Activated CD8-positive, alpha-beta T cell treated with anti-CD3 and anti-CD28 coated beads for 36 hours (primary cell): ENCODE measurements around the gene RNF31. TPM values are rescaled to one million over a fixed set of nuclear protein-coding genes. Genes with fewer than 3 reads are reported as not detected.

ENCODE experiments used
- ATAC-seq: fragments of 200-7000 bp; cut with Tn5 transposase; one replicate; pipeline ENCODE4 v1.10.0; 2021; ENCODE audit warnings: mild to moderate bottlenecking, moderate library complexity
- CTCF ChIA-PET: fragments of 350-600 bp; sonication (Branson Sonifier 250); formaldehyde crosslinking; loops from one replicate; lab custom pipeline; 2021; ENCODE audit warnings: antibody characterized with exemption; lab: Charles Lee
- POLR2A ChIA-PET: fragments of 350-600 bp; sonication (Branson Sonifier 250); formaldehyde crosslinking; loops from one replicate; lab custom pipeline; 2021; ENCODE audit warnings: antibody characterized with exemption; lab: Charles Lee
- DNase-seq: peaks from one replicate; pipeline ENCODE4 v3.0.0-alpha.2; 2020
- H3K27ac Mint-ChIP-seq: one replicate; pipeline ENCODE4 v1.8.0; 2021; ENCODE audit warnings: mild to moderate bottlenecking, mixed read lengths
- H3K27me3 Mint-ChIP-seq: one replicate; pipeline ENCODE4 v1.8.0; 2021; ENCODE audit warnings: mixed read lengths
- H3K36me3 Mint-ChIP-seq: one replicate; pipeline ENCODE4 v1.8.0; 2021; ENCODE audit warnings: low read depth, mixed read lengths
- H3K4me1 Mint-ChIP-seq: one replicate; pipeline ENCODE4 v1.8.0; 2021; ENCODE audit warnings: low read depth, mixed read lengths
- H3K4me3 Mint-ChIP-seq: one replicate; pipeline ENCODE4 v1.8.0; 2021; ENCODE audit warnings: mild to moderate bottlenecking, moderate library complexity, mixed read lengths
- H3K9me3 Mint-ChIP-seq: one replicate; pipeline ENCODE4 v1.8.0; 2021; ENCODE audit warnings: mixed read lengths
- intact Hi-C: fragments of 100-400 bp; cut with micrococcal nuclease; formaldehyde crosslinking; loops from one replicate; pipeline ENCODE4 v1.10.0; 2022
- total RNA-seq, 2 experiments: library from RNA; stranded (reverse); gene quantifications; one replicate each; pipeline ENCODE4 v1.2.3, GENCODE V29; 2021
- TF ChIP-seq, protein P1 (sequence below): fragments of 200-600 bp; IDR thresholded peaks from one replicate; pipeline ENCODE4 v1.8.0; 2022; ENCODE audit warnings: antibody characterized with exemption, mild to moderate bottlenecking

RNF31 gene
- total RNA-seq, 2 experiments from 2014 or later = 71.6 to 75.0 TPM

DNA sequence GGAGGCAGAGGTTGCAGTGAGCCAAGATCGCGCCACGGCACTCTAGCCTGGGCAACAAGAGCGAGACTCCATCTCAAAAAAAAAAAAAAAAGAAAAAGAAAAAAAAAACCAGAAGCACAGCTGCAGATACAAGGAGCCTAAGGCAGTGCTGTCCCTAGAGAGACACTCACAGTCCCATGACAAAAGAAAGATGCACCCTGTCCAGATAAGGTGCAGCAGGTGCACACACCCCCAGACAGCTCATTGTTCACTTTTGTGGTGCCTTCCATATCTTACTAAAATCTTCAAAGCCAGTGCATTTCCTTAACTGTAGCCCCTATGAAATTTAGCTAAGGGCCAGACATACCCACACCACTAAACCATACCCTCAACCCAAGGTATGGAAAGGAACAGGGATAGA is 24.9 kb upstream of the RNF31 start:
- CTCF ChIA-PET = interaction anchor here (0.7 to 2.0 kb wide), 3 partner anchors 10 to 15 kb away, joined by 3 to 5 read pairs (median 3); no protein-coding TSS in a partner anchor
- Mint-ChIP-seq H3K4me3 (no peak overlapping the region), H3K27me3 (no peaks in the 10 kb centered on the region), H3K4me1 (no peaks in the 10 kb centered on the region), H3K36me3 (peaks cover 40% of the 10 kb centered on the region), H3K9me3 (no peaks in the 10 kb centered on the region), H3K27ac (no peak overlapping the region)
- intact Hi-C loops = no loop called here
- POLR2A ChIA-PET = interaction anchor here (0.7 to 1.1 kb wide), 5 partner anchors 8 to 34 kb away, joined by 3 to 5 read pairs (median 3); partner anchors contain the start of genes FITM1 and PCK2
- DNase-seq (no peak), ATAC-seq (no peak)
- TF ChIP-seq, protein P1, sequence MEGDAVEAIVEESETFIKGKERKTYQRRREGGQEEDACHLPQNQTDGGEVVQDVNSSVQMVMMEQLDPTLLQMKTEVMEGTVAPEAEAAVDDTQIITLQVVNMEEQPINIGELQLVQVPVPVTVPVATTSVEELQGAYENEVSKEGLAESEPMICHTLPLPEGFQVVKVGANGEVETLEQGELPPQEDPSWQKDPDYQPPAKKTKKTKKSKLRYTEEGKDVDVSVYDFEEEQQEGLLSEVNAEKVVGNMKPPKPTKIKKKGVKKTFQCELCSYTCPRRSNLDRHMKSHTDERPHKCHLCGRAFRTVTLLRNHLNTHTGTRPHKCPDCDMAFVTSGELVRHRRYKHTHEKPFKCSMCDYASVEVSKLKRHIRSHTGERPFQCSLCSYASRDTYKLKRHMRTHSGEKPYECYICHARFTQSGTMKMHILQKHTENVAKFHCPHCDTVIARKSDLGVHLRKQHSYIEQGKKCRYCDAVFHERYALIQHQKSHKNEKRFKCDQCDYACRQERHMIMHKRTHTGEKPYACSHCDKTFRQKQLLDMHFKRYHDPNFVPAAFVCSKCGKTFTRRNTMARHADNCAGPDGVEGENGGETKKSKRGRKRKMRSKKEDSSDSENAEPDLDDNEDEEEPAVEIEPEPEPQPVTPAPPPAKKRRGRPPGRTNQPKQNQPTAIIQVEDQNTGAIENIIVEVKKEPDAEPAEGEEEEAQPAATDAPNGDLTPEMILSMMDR = no peak

DNA sequence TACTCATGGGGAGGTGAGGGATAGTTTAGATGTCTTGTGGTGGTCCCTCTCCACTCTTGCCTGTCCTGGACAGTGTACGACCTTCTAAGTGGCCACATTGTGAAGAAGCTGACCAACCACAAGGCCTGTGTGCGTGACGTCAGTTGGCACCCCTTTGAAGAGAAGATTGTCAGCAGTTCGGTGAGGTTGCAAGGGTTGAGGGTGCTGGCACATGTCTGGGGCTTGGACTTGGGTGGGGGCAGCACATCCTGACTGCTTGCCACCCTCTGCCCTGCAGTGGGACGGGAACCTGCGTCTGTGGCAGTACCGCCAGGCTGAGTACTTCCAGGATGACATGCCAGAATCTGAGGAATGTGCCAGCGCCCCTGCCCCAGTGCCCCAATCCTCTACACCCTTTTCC is 24.4 kb upstream of the RNF31 start:
- Mint-ChIP-seq H3K4me1 (no peaks in the 10 kb centered on the region), H3K27ac (no peak overlapping the region), H3K27me3 (no peaks in the 10 kb centered on the region), H3K4me3 (no peak overlapping the region), H3K9me3 (no peaks in the 10 kb centered on the region), H3K36me3 (peaks cover 36% of the 10 kb centered on the region)
- ChIA-PET CTCF (interaction anchor here (0.7 to 2.0 kb wide), 2 partner anchors 8 to 9 kb away, joined by 3 to 5 read pairs; partner anchors contain the start of genes DCAF11 and NRL), POLR2A (interaction anchor here (1.0 to 4.2 kb wide), 3 partner anchors 13 to 28 kb away, joined by 3 to 30 read pairs (median 3); partner anchors contain the start of genes PCK2 and PSME1)
- intact Hi-C loops = no loop called here
- no peak for DNase-seq
- TF ChIP-seq, protein P1 = no peak
- ATAC-seq = no peak

DNA sequence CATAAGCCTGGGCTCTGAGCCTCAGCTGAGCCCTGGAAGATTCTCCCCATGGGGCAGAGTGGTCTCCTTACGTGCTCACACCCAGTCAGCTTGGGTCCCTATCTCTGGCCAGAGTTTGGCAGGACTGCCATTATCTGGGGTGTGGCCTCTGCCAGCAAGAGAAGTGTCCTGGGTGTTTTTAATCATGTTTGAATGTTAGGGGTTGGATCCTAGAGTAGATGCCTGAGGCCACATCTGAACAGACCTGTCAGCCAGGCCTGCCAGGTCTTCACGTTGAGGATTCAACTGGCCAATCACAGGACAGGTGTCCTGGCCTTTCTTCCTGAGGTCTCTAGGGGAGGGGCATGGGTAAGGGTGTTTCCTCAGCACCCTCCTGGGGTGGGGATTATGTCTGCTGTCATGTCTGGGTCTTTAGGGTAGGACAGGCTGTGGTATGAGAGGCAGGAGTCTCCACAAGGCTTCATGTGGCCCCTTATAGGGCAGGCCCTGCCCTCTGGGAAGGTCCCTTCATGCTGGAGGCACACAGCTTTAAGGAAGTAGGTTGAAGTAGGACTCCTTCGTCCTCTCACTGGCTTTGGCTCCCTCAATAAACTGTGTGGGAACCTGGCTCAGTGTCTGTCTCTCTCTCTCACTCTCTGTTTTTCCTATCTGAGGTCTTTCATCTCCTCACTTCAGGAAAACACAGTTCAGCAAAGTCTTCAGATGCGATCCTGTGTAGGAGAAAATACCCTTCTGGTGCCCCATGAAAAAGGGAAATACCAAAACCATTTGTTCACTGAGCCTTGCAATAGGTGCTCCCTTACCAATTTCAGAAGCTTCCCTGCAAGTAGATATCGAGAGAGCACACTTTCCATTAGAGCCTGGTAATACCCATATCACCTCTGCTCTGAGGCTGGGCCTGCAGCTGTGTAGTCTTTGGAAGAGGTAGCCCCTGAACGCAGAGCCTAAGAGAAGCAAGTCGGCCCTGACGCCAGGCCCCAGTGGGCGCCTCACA is 23.6 kb upstream of the RNF31 start:
- DNase-seq (no peak), ATAC-seq (peak; percentile 61)
- Mint-ChIP-seq H3K4me1 (no peaks in the 10 kb centered on the region), H3K27me3 (no peaks in the 10 kb centered on the region), H3K36me3 (peaks cover 28% of the 10 kb centered on the region), H3K27ac (peak overlapping the region; percentile 52), H3K9me3 (no peaks in the 10 kb centered on the region), H3K4me3 (no peak overlapping the region)
- TF ChIP-seq, protein P1 = no peak
- intact Hi-C loops = no loop called here
- CTCF ChIA-PET = interaction anchor here (0.7 kb wide), 1 partner anchor 9 kb away, joined by 3 read pairs; the partner anchor contains the start of genes DCAF11 and NRL
- POLR2A ChIA-PET = interaction anchor here (1.0 to 4.2 kb wide), 5 partner anchors 9 to 29 kb away, joined by 3 to 30 read pairs (median 3); partner anchors contain the start of genes PCK2 and PSME1

DNA sequence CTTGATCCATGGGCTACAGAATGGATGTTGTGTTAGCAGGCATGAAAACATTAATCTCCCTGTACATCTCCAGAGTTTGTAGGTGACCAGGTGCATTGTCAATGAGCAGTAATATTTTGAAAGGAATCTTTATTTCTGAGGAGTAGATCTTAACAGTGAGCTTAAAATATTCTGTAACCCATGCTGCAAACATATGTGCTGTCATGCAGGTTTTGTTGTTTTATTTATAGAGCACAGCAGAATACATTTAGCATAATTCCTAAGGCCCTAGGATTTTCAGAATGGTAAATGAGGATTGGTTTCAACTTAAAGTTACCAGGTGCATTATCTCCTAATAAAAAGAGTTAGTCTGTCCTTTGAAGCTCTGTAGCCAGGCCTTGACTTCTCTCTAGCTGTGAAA is 20.4 kb upstream of the RNF31 start:
- H3K9me3 Mint-ChIP-seq = no peaks in the 10 kb centered on the region
- ChIA-PET CTCF (interaction anchor here (1.0 to 3.5 kb wide), 5 partner anchors 10 to 115 kb away, joined by 3 to 10 read pairs (median 6); partner anchors contain the start of genes IRF9 and TINF2), POLR2A (interaction anchor here (0.5 to 4.2 kb wide), 5 partner anchors 8 to 38 kb away, joined by 3 to 30 read pairs (median 4); partner anchors contain the start of genes DCAF11, NRL and PSME1)
- H3K27ac Mint-ChIP-seq = no peak overlapping the region
- peaks cover 6% of the 10 kb centered on the region for H3K36me3 Mint-ChIP-seq
- H3K27me3 Mint-ChIP-seq = no peaks in the 10 kb centered on the region
- intact Hi-C loops = no loop called here
- H3K4me1 Mint-ChIP-seq = peaks cover 5% of the 10 kb centered on the region
- no peak for DNase-seq
- ATAC-seq = no peak
- TF ChIP-seq, protein P1 = no peak
- no peak overlapping the region for H3K4me3 Mint-ChIP-seq
